HUES6 (cell line): ENCODE measurements around the gene ZBTB20.

Experiments used
- H3K27ac ChIP-seq: 2 replicates; pipeline ENCODE4 v1.7.0; 2013; ENCODE audit warnings: low read depth, mild to moderate bottlenecking, low read length, inconsistent platforms
- H3K27me3 ChIP-seq: 2 replicates; pipeline ENCODE4 v1.6.1; 2013; ENCODE audit warnings: low read length; ENCODE audit not compliant: control insufficient read depth, insufficient read depth
- H3K36me3 ChIP-seq: 2 replicates; pipeline ENCODE4 v1.6.1; 2013; ENCODE audit warnings: low read length; ENCODE audit not compliant: control insufficient read depth, insufficient read depth
- H3K4me1 ChIP-seq: 2 replicates; pipeline ENCODE4 v1.6.1; 2013; ENCODE audit warnings: low read length; ENCODE audit not compliant: control insufficient read depth, insufficient read depth
- H3K4me3 ChIP-seq: 2 replicates; pipeline ENCODE4 v1.5.1; 2013; ENCODE audit warnings: low read depth, low read length
- H3K9ac ChIP-seq: one replicate; pipeline ENCODE4 v1.6.1; 2013; ENCODE audit warnings: mild to moderate bottlenecking, low read length
- H3K9me3 ChIP-seq: 2 replicates; pipeline ENCODE4 v1.6.1; 2013; ENCODE audit warnings: low read depth, low read length; ENCODE audit not compliant: control insufficient read depth, insufficient read depth

Gene ZBTB20

DNA sequence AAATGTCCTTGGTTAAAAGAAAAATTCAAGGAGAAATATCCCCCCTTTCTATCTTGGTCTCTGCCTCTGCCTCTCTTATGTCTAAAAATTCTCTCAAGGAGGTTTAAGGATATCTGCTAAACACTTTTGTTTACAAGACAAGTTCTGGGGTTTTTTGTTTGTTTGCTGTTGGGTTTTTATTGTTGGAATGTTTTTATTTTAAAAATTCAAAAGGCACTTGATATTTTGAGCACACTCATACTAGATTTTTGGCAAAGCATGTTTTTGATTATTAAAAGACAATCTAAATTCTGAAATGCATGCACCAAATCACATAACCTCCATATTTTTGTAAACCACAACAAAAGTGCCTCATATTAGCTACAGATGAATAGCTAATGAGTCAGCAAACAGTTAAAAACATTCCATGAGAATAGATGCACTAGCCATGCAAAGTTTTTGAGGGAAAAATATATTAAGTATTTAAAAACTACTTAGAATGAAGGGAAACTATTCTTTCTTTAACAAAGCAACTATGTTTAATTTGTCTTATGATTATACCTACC lies 84.6 kb downstream of the ZBTB20 start:
- Histone ChIP-seq H3K27me3 (no peaks in the 10 kb centered on the region), H3K27ac (no peak overlapping the region), H3K4me1 (no peaks in the 10 kb centered on the region), H3K36me3 (no peaks in the 10 kb centered on the region), H3K9ac (no peak overlapping the region), H3K4me3 (no peak overlapping the region), H3K9me3 (no peaks in the 10 kb centered on the region)

DNA sequence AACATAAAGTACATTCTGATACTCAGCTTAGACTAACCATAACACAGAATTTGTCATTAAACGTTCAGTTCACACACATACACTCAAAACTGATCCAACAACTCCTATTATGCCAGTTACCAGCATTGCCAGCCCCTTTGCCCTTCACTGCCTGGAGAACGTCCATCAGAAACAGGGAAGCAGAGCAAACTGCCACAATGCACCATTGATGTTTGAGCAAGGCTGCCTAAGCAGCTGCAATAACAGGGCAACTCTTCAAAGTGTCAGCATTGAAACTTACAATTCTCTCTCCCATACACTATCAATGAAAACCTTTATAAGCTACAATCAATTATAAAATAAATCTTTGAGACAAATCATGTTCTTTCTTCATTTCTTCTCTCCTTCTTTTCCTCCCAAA lies 85.1 kb downstream of the ZBTB20 start:
- H3K4me3 ChIP-seq = no peak overlapping the region
- H3K4me1 ChIP-seq = no peaks in the 10 kb centered on the region
- H3K9me3 ChIP-seq = no peaks in the 10 kb centered on the region
- H3K9ac ChIP-seq = no peak overlapping the region
- H3K27ac ChIP-seq = no peak overlapping the region
- no peaks in the 10 kb centered on the region for H3K27me3 ChIP-seq
- no peaks in the 10 kb centered on the region for H3K36me3 ChIP-seq

GRCh38 chr3:115052906-115053305 lies 94.2 kb downstream of the ZBTB20 start:
- no peaks in the 10 kb centered on the region for H3K4me1 ChIP-seq
- H3K27me3 ChIP-seq = no peaks in the 10 kb centered on the region
- no peak overlapping the region for H3K4me3 ChIP-seq
- H3K9ac ChIP-seq = no peak overlapping the region
- no peaks in the 10 kb centered on the region for H3K9me3 ChIP-seq
- H3K36me3 ChIP-seq = no peaks in the 10 kb centered on the region
- no peak overlapping the region for H3K27ac ChIP-seq

DNA sequence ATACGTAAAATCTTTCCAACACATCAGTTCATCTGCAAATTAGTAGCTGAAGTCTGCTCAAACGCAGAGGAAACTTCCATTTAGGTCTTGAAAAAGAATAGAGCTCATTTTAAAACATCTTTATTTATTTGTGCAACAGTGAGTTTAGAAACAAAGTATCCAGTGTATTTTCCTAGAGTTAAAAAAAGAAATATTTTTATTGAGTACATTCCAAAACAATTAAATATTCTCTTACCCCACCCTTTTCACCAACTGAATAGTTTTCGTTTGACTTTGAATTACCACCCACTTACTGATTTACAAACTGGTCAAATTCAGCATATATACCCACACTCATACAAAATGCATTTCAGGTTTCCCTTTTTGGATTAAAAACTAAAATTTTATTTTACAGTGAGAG lies 104.7 kb downstream of the ZBTB20 start:
- H3K9ac ChIP-seq = no peak overlapping the region
- no peak overlapping the region for H3K4me3 ChIP-seq
- no peaks in the 10 kb centered on the region for H3K4me1 ChIP-seq
- no peaks in the 10 kb centered on the region for H3K27me3 ChIP-seq
- H3K36me3 ChIP-seq = no peaks in the 10 kb centered on the region
- H3K9me3 ChIP-seq = no peaks in the 10 kb centered on the region
- no peak overlapping the region for H3K27ac ChIP-seq

DNA sequence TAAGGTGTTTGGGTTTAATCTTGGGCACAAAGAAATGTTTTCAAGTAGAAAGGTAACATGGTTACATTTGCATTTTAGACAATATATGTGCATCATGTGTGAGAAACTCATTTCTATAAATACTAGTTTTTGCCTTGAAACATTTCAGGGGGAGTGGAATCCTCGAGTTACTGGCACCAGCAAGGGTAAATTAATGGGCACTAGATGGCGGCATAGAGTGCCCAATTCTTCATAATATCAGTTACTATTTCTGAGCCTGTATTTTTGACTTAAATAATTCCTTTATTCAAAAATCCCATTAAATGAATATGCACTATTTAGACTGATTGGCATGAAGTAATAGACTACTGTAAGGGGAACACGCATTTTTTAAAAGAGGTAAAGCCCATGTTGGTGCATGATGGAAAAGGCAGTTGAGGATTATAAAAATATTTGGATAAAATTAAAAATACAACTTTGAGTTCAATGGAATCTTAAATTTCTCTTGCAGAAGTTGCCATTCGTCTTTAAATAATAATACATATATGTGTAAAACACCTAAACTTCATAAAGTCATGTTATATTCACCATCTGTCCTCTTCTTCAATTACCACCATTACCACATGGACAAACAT lies 106.3 kb downstream of the ZBTB20 start:
- no peaks in the 10 kb centered on the region for H3K4me1 ChIP-seq
- H3K9ac ChIP-seq = no peak overlapping the region
- no peak overlapping the region for H3K27ac ChIP-seq
- no peaks in the 10 kb centered on the region for H3K9me3 ChIP-seq
- H3K27me3 ChIP-seq = no peaks in the 10 kb centered on the region
- H3K36me3 ChIP-seq = no peaks in the 10 kb centered on the region
- no peak overlapping the region for H3K4me3 ChIP-seq

- Histone ChIP-seq H3K36me3 (no peaks in the 10 kb centered on the region), H3K27me3 (no peaks in the 10 kb centered on the region), H3K4me1 (no peaks in the 10 kb centered on the region)
Observed at GRCh38 chr3:115040246-115040645, 106.8 kb downstream of the ZBTB20 start.

DNA sequence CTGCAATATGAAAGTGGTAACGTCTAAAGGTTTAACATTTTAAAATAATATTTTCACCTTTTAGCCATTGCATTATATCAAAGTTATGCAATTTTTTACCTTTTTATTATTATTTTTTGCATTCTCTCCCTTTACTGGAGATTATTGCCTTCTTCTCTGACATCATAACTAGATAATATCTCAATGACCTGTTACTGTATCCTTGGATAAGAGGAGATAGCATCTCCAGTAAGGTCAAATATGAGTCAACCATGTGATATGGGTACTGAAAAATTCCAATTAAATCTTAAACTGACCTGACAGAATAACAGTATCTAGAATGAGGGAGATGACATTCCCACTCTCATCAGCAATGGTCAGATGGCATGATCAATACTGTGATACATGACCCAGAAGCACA lies 108.3 kb downstream of the ZBTB20 start:
- H3K9ac ChIP-seq = no peak overlapping the region
- no peak overlapping the region for H3K4me3 ChIP-seq
- H3K4me1 ChIP-seq = no peaks in the 10 kb centered on the region
- H3K36me3 ChIP-seq = no peaks in the 10 kb centered on the region
- no peak overlapping the region for H3K27ac ChIP-seq
- no peaks in the 10 kb centered on the region for H3K27me3 ChIP-seq
- H3K9me3 ChIP-seq = 0 out of 2 replicates have a peak, but pooled peaks cover 2% of the 10 kb centered on the region

More at GRCh38 chr3:115040246-115040645, 106.8 kb downstream of the ZBTB20 start:
- 0 out of 2 replicates have a peak, but pooled peaks cover under 1% of the 10 kb centered on the region for H3K9me3 ChIP-seq
- no peak overlapping the region for H3K9ac ChIP-seq
- H3K4me3 ChIP-seq = no peak overlapping the region
- no peak overlapping the region for H3K27ac ChIP-seq

- H3K9me3 ChIP-seq = no peaks in the 10 kb centered on the region
- H3K9ac ChIP-seq = no peak overlapping the region
- H3K27ac ChIP-seq = no peak overlapping the region
- no peak overlapping the region for H3K4me3 ChIP-seq
- no peaks in the 10 kb centered on the region for H3K27me3 ChIP-seq
- H3K4me1 ChIP-seq = no peaks in the 10 kb centered on the region
- no peaks in the 10 kb centered on the region for H3K36me3 ChIP-seq
Observed at GRCh38 chr3:115022835-115023398, 124.2 kb downstream of the ZBTB20 start.

DNA sequence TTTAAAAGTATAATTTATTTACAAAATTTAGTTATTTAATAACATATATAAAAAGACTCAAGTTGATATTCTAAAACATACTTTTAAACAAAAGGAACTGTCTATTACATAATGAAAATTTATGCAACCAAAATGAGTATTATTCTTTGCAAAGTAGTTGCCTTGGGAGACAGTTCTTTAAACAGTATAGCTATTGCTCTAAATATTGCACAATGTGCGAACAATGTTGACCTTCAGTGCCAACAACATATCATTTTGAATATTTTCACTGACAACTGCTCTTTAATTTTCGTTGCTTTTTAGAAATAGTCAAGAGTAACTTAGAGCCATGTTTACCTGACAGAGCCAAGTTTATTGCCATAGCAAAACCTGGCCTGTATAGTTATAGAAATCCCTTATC lies 124.9 kb downstream of the ZBTB20 start:
- Histone ChIP-seq H3K9ac (no peak overlapping the region), H3K9me3 (no peaks in the 10 kb centered on the region), H3K4me1 (no peaks in the 10 kb centered on the region)

GRCh38 chr3:115021061-115021460 lies 126.0 kb downstream of the ZBTB20 start:
- no peak overlapping the region for H3K9ac ChIP-seq
- H3K27me3 ChIP-seq = no peaks in the 10 kb centered on the region
- no peaks in the 10 kb centered on the region for H3K36me3 ChIP-seq
- no peaks in the 10 kb centered on the region for H3K9me3 ChIP-seq
- H3K4me3 ChIP-seq = no peak overlapping the region
- H3K4me1 ChIP-seq = no peaks in the 10 kb centered on the region
- no peak overlapping the region for H3K27ac ChIP-seq

More for the DNA sequence above, 124.9 kb downstream of the ZBTB20 start:
- H3K27me3 ChIP-seq = no peaks in the 10 kb centered on the region
- H3K36me3 ChIP-seq = no peaks in the 10 kb centered on the region
- H3K27ac ChIP-seq = no peak overlapping the region
- H3K4me3 ChIP-seq = no peak overlapping the region

- Histone ChIP-seq H3K9ac (no peak overlapping the region), H3K4me3 (no peak overlapping the region), H3K27ac (no peak overlapping the region), H3K9me3 (no peaks in the 10 kb centered on the region), H3K27me3 (no peaks in the 10 kb centered on the region), H3K4me1 (no peaks in the 10 kb centered on the region), H3K36me3 (no peaks in the 10 kb centered on the region)
Observed at GRCh38 chr3:115019900-115020299, 127.2 kb downstream of the ZBTB20 start.
